ENCODE results near the gene CALHM4. TPM values are rescaled to one million over a fixed set of nuclear protein-coding genes. Genes with fewer than 3 reads are reported as not detected.

CALHM4 gene
- total and polyA plus RNA-seq, 2 of the 4 experiments (the other 2 are of a cell fraction) = 0.07 TPM; not detected in 1

GRCh38 chr6:116577486-116577885, 23.9 kb downstream of the CALHM4 start:
- Histone ChIP-seq H2AK9ac (replicated peaks; ENCODE audit: low read depth, low read length, poor library complexity) (no peak overlapping the region), H3K36me3 (ENCODE audit: control insufficient read depth, insufficient read depth, low read length) (no peaks in the 10 kb centered on the region), H3K14ac (replicated peaks; ENCODE audit: low read depth, low read length) (no peak overlapping the region), H2AFZ (replicated peaks; ENCODE audit: low read length, poor library complexity) (no peak overlapping the region), H3K9me3 (ENCODE audit: control insufficient read depth, insufficient read depth, low read length) (no peaks in the 10 kb centered on the region), H3K79me1 (ENCODE audit: low read depth in 1 of 2, low read length in 2 of 2) (peaks cover 9 to 42% of the 10 kb centered on the region in 2 experiments), H4K5ac (ENCODE audit: low read depth, low read length) (no peak overlapping the region), H3K9ac (ENCODE audit: low read depth, low read length) (no peak overlapping the region), H2BK15ac (ENCODE audit: low read depth, low read length) (no peak overlapping the region), H4K20me1 (ENCODE audit: insufficient read depth, low read length) (peaks cover 3% of the 10 kb centered on the region; the same call in 1 of the 2 replicates), H3K4ac (ENCODE audit: low read depth, low read length) (no peak overlapping the region), H3K56ac (ENCODE audit: extremely low read depth, insufficient read depth, low read length) (no peak overlapping the region), H3K27ac (ENCODE audit: insufficient read depth, low read length) (no peak overlapping the region), H3K23ac (ENCODE audit: low read depth, low read length) (no peak overlapping the region; the same call in 1 of the 2 replicates), H4K8ac (ENCODE audit: low read depth in 2 of 2, low read length in 2 of 2) (no peak overlapping the region), H3K9me1 (ENCODE audit: insufficient read depth, low read length) (no peaks in the 10 kb centered on the region), H3K27me3 (ENCODE audit: control insufficient read depth, insufficient read depth, low read length) (no peaks in the 10 kb centered on the region), H2BK5ac (ENCODE audit: low read depth, low read length, poor library complexity, severe bottlenecking) (no peak overlapping the region), H3K4me2 (ENCODE audit: low read depth, low read length) (no peak overlapping the region), H2AK5ac (ENCODE audit: low read depth, low read length) (no peak overlapping the region), H4K91ac (ENCODE audit: insufficient read depth, low read depth, low read length) (no peak overlapping the region), H3K4me3 (ENCODE audit: insufficient read depth, low read depth, low read length) (no peak overlapping the region), H2BK120ac (ENCODE audit: low read depth, low read length) (no peak overlapping the region), H2BK20ac (ENCODE audit: low read depth, low read length) (no peak overlapping the region), H3K18ac (ENCODE audit: low read depth, low read length) (no peak overlapping the region), H3K4me1 (ENCODE audit: control insufficient read depth, insufficient read depth, low read length) (no peaks in the 10 kb centered on the region)
- in situ Hi-C loops (cut with MboI; ENCODE audit: low sequenced_read_pairs) = no loop called here
- ChIA-PET CTCF (no interaction called here), POLR2A (ENCODE audit: unreplicated experiment) (no interaction called here)
- intact Hi-C loops (cut with micrococcal nuclease) = no loop called here
- dilution Hi-C loops (cut with HindIII; ENCODE audit: low sequenced_read_pairs, unreplicated experiment) = no loop called here
- BruUV-seq (replicated peaks) = no TSS peak
- no peak for TF ChIP-seq SMC3 (IDR thresholded peaks at IDR 0.05; ENCODE audit: low read depth, low read length)
- TF ChIP-seq RCOR1 (IDR thresholded peaks at IDR 0.05; ENCODE audit: insufficient replicate concordance, low read length) = no peak
- TF ChIP-seq MXI1 (IDR thresholded peaks at IDR 0.05; ENCODE audit: borderline replicate concordance, low read depth, low read length) = no peak
- no peak for TF ChIP-seq POLR2A (IDR thresholded peaks at IDR 0.05; ENCODE audit: low read depth, low read length)
- no peak for TF ChIP-seq FOS (IDR thresholded peaks at IDR 0.05; ENCODE audit: low read depth, low read length)
- TF ChIP-seq MAFK (IDR thresholded peaks at IDR 0.05; ENCODE audit: low read depth, low read length) = no peak
- no peak for TF ChIP-seq BHLHE40 (IDR thresholded peaks at IDR 0.05; ENCODE audit: low read depth, low read length)
- TF ChIP-seq CHD1 (IDR thresholded peaks at IDR 0.05; ENCODE audit: low read depth, low read length) = no peak
- no peak for TF ChIP-seq CEBPB (IDR thresholded peaks at IDR 0.05; ENCODE audit: low read depth, low read length)
- TF ChIP-seq, protein P1, sequence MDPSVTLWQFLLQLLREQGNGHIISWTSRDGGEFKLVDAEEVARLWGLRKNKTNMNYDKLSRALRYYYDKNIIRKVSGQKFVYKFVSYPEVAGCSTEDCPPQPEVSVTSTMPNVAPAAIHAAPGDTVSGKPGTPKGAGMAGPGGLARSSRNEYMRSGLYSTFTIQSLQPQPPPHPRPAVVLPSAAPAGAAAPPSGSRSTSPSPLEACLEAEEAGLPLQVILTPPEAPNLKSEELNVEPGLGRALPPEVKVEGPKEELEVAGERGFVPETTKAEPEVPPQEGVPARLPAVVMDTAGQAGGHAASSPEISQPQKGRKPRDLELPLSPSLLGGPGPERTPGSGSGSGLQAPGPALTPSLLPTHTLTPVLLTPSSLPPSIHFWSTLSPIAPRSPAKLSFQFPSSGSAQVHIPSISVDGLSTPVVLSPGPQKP (IDR thresholded peaks at IDR 0.05; ENCODE audit: borderline replicate concordance, low read depth, low read length) = no peak
- TF ChIP-seq, protein P2, sequence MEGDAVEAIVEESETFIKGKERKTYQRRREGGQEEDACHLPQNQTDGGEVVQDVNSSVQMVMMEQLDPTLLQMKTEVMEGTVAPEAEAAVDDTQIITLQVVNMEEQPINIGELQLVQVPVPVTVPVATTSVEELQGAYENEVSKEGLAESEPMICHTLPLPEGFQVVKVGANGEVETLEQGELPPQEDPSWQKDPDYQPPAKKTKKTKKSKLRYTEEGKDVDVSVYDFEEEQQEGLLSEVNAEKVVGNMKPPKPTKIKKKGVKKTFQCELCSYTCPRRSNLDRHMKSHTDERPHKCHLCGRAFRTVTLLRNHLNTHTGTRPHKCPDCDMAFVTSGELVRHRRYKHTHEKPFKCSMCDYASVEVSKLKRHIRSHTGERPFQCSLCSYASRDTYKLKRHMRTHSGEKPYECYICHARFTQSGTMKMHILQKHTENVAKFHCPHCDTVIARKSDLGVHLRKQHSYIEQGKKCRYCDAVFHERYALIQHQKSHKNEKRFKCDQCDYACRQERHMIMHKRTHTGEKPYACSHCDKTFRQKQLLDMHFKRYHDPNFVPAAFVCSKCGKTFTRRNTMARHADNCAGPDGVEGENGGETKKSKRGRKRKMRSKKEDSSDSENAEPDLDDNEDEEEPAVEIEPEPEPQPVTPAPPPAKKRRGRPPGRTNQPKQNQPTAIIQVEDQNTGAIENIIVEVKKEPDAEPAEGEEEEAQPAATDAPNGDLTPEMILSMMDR (conservative IDR thresholded peaks at IDR 0.05; ENCODE audit: low read depth, low read length) = no peak
- no peak for TF ChIP-seq RAD21 (IDR thresholded peaks at IDR 0.05; ENCODE audit: low read length)
- no peak for TF ChIP-seq RFX5 (IDR thresholded peaks at IDR 0.05; ENCODE audit: low read depth, low read length)
- TF ChIP-seq NFE2L2 (IDR thresholded peaks at IDR 0.05; ENCODE audit: low read depth, low read length) = no peak
- TF ChIP-seq, protein P3, sequence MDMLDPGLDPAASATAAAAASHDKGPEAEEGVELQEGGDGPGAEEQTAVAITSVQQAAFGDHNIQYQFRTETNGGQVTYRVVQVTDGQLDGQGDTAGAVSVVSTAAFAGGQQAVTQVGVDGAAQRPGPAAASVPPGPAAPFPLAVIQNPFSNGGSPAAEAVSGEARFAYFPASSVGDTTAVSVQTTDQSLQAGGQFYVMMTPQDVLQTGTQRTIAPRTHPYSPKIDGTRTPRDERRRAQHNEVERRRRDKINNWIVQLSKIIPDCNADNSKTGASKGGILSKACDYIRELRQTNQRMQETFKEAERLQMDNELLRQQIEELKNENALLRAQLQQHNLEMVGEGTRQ (IDR thresholded peaks at IDR 0.05; ENCODE audit: low read depth, low read length) = no peak
- no peak for TF ChIP-seq MAZ (IDR thresholded peaks at IDR 0.05; ENCODE audit: borderline replicate concordance, low read depth, low read length)
- ATAC-seq (ENCODE audit: low read depth) = no peak
- WGBS, 2 experiments (ENCODE audit: extremely low coverage in 2 of 2, insufficient read length in 1 of 2) = no CpG with 5 or more reads among the region's 5 CpGs
- DNase-seq = no peak
